ENCODE measurements around the gene ADGRF1.

The ADGRF1 gene

DNA sequence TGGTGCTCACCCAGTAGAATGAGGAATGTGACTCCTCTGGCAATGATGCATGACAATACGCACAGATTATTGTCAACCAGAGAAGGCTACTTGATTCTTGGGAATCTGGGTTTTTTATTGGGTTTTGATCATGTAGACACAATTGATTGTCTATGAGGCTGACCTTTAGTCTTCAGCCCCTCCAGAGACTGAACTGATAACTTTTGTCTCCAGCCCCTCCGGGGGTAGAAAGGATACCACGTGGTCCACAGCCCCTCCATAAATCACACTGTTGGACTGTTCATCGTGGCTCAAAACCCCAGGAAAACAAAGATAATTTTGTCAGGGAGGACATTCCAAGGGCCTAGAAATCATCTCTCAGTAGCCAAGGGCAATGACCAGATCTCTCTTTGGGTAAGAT lies 62.9 kb downstream of the ADGRF1 start:
- DNase-seq (ENCODE audit: low read depth) = no peak

DNA sequence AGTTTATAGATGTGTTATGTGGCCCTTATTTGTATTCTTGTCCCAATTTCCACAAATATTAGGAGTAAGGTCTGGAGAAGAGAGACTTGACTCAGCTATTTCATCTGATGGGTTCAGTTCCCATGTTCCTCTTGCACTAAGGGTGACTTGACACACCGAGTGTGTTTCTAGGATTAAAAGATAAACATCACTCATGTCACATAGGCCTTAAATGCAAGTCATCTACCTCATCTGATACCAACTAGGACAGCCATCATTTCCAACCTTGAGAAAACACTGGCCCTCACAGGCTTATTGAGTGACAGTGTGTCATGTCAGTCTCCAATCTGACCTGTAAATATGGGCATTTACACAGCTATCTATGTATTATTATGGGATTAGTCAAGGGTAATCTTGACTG lies 67.3 kb downstream of the ADGRF1 start:
- no peak for DNase-seq (ENCODE audit: low read depth)

DNA sequence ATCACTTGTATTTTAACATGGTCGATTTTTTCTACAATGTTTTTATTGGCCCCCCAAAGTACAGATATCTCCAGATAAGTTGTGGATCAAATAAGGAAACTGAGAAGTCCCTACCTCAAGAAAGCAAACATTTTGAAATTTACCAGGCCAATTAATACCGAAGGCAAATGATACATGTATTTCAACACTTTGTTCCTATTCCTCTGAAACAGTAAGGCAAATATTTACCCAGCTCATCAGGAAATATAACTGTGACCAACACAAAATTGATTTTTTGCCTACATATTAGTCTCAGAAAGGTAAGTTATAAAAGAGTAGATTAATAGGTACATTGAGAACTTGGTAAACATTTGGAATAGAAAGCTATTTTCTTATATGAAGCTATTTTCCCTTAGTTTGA lies 69.1 kb downstream of the ADGRF1 start:
- no peak for DNase-seq (ENCODE audit: low read depth)

DNA sequence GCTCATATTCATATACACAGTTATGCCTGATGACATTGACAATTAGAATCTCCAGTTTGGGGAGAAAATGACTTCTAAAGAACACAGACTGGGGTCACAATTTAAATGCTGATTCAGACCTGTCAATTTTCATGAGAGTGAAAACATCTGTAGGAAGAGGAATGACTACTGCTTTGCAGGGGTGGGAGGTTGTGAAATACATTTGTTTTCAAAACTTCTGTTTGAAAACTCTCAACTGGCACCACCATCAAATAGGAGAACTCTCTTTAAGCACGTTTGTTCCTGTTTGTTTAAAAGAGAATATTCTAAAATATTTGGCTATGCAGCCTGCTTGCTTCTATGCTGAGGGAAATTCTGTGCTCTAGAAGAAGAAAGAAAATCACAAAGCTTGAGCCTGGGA lies 69.6 kb downstream of the ADGRF1 start:
- no peak for DNase-seq (ENCODE audit: low read depth)

DNA sequence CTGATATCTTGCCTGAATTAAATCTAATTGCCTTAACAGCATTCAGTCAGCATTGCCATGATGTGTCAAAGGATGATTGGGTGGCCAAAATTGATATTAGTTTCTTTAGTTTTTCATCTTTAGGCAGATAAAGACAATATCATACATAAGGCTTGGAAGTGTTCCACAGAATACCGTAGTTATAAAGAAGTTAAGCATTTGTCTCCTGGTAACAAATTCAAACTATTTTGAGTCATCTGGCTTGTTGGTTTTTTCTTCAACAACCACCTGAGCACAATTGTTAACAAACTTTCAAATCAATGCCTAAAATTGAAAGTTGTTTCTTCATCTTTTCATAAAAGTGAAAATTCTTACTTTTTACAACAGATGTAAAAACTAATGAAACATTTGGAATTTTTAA lies 72.9 kb downstream of the ADGRF1 start:
- no peak for DNase-seq (ENCODE audit: low read depth)

DNA sequence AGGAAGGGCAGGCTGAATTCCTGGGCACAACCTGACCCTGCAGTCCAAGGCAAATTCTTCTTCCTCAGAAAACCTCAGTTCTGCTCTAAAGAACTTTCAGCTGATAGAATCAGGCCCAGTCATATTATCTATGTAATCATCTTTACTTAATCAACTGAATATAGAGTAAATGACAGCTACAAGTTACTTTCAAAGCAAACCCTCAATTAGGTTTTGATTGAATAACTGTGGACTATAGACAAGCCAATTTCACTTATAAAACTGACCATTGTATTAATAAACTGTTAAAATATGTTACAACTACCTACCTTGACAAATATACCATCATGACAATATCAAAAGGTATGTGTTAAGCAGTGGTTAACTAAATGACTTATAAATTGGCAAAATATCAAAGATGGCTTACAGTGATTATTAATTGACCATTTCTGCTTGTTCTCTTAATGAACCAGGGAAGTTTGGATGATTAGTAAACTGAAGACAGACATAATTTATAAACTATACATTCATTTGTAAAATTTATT lies 74.2 kb downstream of the ADGRF1 start:
- no peak for DNase-seq (ENCODE audit: low read depth)

DNA sequence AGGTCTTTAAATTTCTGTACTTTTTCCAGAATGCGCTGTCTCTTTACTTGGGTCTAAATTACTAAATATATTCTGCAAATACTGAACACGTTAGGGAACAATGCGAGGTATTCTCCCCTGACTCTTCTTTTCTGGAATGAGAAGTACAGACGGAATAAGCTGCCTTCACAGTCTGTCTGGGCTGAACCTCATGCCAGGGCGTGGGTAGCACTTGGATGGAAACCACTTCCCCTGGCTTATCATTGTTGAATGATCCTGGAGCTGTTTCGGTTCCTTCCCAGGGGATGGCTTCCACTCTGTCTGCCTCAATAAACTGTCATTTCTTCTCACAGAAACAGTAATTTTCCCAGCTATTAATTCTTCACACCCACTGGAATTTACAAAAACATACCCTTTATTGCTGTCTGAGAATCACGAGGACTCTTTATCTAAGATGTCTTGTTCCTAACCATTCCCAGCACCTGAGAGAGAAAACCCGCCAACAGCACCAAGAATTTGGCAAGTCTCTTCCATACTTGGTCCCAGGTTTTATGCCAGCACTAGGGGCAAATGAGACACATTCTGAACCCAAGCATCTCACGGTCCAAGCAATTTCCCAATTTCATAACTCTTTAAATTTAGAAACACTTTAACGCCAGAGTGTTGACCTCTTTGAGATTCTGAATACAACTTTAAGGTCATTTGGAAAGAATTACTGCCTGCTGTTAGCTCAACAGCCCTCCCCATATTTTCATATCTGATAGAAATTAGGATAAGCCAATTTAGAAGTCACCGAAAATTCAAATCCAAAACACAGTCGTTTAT lies 77.2 kb downstream of the ADGRF1 start:
- DNase-seq (ENCODE audit: low read depth) = no peak

DNA sequence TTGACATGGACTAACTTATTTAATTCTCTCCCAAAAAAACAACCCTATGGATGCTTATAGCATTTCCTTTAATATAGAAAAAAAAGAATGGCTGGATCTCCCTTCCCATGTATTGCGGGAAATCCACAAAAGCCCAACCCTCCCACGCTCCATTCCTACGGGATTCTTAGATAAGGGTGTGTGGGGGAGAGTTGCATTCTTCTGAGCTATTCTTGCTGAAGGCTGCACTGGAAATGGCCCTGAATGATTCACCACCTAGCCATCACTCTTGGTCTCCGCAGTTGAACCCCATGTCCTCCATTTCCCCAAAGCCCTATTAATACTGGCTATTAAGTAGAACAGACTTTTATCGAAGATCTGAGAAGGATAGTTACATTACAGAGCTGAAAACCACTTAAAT lies 78.5 kb downstream of the ADGRF1 start:
- no peak for DNase-seq (ENCODE audit: low read depth)

DNA sequence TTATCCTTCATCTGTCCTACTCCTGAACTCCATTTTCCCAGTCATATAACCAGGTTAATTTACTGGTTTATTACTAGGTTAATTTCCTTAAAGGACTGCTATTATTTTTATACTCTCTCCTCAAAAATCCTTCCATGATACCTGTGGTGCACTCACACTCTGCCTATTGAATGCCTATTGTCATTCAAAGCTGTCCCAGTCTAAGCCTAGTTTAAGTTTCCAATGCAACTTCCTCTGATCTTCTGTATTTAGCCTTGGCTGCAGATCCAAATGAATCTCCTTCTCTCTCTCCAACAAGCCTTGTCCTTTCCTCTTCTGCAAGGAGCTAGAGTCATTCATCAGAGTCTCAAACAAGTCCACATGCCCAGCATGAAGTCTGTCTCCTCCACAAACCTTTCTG lies 79.1 kb downstream of the ADGRF1 start:
- no peak for DNase-seq (ENCODE audit: low read depth)

DNA sequence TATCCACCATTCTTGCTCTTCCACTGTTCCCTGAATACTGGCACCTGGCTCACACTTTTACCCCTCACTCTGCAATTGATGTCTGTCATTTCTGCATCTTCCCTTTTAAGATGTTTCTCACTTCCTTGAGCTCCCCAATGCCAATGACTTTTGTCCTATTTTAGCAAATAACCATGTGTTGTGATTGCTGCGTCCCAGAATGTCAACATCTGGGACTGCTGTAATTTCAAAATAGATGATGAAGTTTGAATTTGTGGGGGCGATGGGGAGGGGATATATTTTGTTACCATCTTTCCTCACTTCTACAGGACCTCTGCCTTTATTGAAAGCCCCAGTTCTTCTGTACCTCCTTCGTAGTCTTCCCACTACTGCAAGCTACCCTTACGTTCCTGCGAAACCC lies 80.4 kb downstream of the ADGRF1 start:
- DNase-seq (ENCODE audit: low read depth) = no peak

DNA sequence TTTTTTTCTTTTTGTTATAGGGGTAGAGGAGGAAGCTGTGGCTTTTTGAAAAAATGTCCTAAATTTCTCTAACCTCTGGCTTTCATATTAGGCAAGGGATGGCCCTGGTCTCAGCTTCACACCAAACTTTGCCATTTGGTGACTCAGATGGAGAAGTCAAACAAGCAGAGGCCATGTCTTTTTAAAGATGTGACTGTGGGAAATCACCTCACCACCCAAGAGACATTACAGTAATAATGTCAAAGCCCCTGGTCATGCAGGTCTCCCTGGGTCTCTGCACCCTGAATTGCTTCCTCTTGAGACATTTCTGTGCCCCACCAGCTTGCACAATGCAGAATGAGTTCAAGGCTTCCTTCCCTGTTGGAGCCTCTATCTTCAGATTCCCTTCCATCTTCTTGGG lies 80.9 kb downstream of the ADGRF1 start:
- no peak for DNase-seq (ENCODE audit: low read depth)

DNA sequence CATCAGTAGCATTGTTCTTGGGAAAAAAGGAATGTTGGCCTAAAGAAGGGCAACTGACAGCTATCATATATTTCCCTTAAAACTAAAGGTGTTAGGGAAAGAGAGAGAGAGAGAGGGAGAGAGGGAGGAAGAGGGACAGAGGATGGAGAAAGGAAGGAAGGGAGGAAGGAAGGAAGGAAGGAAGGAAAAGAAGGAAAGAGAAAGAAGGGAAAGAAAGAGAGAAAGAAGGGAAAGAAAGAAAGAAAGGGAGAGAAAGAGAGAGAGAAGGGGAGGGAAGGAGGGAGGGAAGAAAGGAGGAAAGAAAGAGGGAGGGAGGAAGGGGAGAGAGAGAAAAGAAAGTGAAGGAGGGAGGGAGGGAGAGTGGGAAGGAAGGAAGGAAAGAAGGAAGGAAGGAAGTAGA lies 82.7 kb downstream of the ADGRF1 start:
- no peak for DNase-seq (ENCODE audit: low read depth)

DNA sequence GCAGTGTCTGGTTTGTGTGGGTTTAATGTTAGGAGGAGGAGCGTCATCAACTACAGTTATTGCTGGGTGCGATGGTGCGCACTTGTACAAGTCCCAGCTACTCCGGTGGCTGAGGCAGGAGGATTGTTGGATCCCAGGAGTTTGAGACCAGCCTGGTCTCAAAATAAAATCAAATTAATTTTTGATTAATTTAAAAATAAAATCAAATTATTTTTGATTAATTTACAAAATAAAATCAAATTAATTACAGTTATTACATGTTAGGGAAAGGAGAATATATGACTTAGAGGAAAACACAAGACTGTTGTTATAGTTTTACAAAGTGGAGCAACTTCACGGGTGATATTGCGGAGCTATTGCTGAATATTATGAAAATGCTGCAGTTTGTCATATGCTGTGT lies 85.7 kb downstream of the ADGRF1 start:
- no peak for DNase-seq (ENCODE audit: low read depth)

DNA sequence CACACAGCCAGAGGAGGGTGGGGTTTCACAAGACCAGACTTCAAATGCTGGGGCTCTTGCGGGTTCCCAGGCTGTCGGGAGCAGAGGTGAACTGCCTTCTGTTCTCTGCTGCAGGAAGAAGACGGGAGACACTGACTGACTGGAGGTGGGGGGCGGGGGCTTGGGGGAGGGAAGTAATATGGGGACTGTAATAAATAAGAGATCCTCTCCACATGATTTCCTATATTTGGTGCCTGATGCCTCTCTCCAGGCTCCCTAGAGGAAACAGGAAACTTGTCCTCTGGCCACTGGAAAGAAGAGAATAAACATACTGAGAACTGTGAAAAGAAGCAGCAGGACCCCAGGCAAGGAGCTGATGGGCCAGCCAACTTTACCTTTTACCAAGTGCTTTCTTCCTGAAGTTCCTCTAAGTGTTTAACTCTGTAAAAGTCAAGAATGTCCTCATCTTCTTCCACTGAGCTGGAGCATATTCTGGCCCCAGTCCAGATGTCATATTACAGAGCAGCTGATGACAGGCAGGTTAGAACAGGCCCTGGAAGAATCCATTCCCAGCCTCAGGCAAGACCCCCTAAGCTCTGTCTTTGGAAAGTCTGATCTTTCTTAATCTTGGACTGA lies 87.2 kb downstream of the ADGRF1 start:
- DNase-seq (ENCODE audit: low read depth) = no peak

DNA sequence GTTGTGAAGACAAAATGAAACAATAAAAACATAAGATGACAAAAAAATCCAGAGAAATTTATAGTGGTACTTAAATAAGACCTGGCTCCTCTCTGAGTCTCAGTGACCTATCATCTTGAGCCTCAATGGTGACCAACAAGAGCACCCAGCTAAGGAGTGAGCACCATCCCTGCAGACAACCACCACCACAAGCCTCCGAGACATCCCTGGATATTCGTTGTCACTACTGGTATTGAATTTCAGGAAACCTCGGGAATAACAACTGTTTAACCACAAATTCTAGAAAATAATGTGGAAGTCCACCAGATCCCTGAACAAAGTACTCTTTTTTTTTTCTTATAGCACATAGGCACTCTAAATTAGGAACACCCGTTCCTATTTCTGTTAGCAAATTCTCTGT lies 88.2 kb downstream of the ADGRF1 start:
- DNase-seq (ENCODE audit: low read depth) = no peak

DNA sequence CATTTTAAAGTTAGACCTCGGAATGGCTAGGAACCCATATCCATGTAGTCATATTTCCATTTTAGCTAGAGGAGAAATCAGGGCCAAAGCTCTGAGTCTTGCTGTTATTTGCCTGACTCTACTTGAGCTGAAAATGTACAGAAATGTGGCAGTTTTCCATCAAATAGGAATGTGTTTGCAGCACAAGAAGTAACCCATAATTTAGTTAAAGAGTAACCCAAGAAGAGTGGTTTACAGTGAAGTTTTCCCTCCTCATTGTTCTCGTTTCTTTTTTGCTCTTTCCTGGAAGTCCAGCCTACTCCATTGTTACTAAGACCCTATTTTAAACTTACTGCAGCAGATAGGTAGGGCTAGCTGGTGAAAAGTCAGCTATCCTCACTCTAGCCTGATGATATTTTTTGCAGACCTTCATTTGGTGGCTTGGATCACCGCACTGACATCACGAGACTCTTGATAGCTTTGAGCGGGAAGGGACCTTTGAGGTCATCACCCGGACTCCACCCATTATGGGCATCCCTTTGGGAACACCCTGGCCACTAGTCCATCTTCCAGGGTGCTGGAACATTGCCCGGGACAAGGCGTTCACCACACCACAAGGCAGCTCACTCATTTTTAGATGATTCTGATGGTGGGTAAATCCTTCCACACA lies 92.4 kb downstream of the ADGRF1 start:
- no peak for DNase-seq (ENCODE audit: low read depth)

DNA sequence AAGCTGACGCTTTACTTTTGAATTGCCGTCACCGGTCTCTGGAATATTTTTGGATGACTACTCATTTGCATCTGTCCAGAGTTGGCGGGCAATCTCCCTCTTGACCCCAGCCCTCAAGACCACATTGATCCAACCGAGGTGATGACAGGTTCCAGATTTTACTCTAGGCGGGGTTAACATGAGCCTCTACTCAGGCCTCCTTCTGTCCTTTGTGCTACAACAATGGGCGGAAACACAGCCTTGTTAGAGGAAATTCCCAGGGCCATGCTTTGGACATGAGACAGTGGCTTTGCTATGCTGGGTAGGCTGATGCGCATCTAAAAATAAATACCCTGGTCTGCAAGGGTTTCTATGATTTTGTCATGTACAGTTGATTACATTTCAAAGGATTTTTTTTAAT lies 93.4 kb downstream of the ADGRF1 start:
- no peak for DNase-seq (ENCODE audit: low read depth)
